ENCODE measurements around the gene UNC5CL.
A peak's percentile ranks its signal among the peaks of the same experiment; 100 is the strongest.

Gene UNC5CL

GRCh38 chr6:40998661-40999060, 40.4 kb downstream of the UNC5CL start:
- DNase-seq, result no peak

DNA sequence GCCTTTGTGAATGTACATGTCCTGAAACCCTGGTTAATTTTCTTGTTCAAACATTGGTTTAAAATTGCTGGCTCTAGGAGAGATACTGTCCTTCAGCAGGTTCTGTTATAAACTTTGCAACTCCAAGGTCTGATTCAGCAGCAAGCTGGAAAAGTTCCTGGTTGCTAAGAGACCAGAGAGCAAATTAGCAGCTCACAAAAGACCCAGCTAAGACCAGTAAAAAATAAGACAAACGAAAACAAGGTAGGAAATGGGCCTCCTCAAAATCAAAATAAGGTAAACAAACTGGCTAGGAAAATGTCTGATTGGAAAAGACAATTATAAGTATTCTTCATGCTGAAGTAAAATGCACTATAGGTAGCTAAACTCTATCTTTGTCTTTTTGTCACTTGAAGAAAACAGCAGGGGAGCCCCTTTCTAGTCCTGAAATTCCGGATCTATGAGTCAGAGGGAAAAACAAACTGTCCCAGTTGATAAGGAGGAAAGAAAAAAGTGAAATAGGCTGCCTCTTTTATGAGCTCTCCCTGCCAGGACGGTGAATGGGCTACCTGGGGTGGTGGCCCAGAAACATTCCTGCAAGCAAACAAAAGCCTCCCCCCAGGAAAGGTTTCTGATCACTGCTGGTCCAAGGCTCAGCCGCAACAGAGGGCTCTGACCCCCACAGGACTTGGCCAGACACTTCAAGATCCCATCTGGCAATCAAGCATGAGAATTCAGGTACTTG, 41.6 kb downstream of the UNC5CL start:
- peak; percentile 71 for DNase-seq

GRCh38 chr6:40996591-40997233, 42.3 kb downstream of the UNC5CL start:
- DNase-seq, result no peak

DNA sequence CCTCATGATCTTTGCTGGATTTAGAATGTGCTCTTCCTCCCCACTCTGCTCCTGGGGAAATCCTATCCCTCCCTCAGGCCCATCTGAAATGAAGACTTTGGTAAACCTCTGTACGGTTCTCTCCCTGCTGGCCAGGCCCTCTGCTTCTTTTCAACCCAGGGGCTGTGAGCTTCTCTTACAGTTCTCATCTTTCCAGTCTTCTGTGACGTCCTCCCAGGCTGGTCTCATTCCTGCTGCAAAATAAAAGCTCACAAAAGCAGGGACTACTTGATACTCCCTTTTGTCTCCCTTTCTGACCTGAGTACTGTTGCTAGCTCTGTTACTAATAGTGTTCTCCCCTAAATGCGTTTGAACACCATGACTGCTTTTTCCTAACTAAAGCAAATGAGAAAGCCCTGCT, 46.3 kb downstream of the UNC5CL start:
- no peak for DNase-seq

DNA sequence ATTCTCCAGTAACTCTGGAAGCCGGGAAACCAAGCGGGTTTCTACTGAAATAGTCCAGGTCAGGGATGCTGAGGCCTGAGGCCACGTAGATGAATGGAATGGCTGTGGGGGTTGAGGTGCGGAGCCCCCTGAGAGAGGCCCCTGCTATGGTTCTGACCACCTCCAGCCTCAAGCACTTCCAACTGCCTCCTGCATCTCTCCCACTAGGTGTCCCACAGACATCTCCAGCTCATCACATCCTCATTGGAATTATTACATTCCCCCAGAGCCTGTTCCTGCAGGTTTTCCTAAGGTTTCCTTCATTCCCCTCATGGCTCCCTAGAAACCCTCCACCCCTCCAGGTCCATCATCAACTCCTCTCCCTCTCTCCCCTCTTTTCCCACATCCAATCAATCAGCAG, 48.7 kb downstream of the UNC5CL start:
- DNase-seq, result no peak

- DNase-seq, result no peak
These were observed 49.5 kb downstream of the UNC5CL start for GRCh38 chr6:40989204-40990169.

DNA sequence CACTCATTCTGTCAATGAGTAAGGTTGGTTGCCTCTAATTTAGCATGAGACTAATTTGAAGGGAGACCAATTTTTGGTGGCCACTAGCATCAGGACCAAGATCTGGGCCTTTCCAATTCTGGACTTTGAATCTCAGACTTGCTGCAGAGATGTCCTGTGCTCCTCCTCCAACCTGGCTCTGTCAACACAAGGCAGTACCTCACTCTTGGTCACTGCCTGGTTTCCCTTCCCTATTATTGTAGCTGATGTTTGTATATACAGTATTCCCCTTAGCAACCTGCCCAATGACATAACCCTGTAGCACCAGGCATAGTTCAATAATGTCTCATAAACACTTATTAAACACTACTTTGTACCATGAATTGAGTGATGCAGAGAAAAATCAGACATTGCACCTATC, 50.4 kb downstream of the UNC5CL start:
- DNase-seq, result no peak

DNA sequence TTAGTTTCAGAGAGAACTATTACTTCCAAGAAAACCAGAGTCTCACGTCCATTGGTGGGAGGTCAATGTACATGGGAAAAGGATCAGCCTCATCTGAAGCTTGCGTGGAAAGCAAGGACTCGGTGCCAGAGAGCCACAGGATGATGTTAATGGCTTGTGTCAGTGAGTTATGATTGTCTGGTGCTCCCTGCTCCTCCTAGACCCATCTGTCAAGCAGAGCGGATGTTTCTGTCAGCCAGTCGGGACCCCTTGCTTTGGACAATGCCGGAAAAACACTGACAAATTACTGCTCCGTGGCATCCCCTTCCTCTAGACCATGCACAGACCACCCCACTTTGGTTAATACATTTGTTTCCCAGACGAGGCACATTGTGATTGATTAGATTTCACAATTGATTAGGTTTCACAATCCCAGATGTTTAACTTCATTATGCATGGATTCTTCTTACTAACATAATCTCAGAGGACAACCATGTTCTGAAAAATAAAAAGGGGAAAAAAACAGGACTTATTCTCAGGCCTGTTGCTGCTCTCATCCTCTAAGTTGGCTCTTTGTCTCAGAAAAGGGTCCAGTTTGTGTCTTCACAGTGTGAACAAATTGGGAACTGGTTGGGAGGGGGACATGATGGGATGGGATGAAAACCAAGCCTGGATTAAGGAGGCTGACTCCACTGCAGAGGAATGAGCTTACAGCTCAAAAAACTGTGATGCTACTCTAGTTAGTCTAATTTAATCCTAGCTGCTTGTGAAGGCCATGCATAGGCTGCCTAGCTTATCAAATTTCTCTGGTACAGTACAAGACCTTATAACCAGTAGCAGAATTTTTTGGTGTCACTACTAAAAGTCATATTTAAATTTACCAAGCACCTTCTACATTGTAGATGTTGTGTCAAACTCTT, 51.9 kb downstream of the UNC5CL start:
- no peak for DNase-seq

- no peak for DNase-seq
These were observed 52.7 kb downstream of the UNC5CL start for GRCh38 chr6:40986364-40986763.

GRCh38 chr6:40983752-40984151, 55.3 kb downstream of the UNC5CL start:
- DNase-seq, result no peak

GRCh38 chr6:40982917-40983316, 56.1 kb downstream of the UNC5CL start:
- no peak for DNase-seq

GRCh38 chr6:40978687-40979289, 60.2 kb downstream of the UNC5CL start:
- no peak for DNase-seq

- no peak for DNase-seq
These were observed 61.3 kb downstream of the UNC5CL start for GRCh38 chr6:40977695-40978094.

- no peak for DNase-seq
These were observed 61.9 kb downstream of the UNC5CL start for GRCh38 chr6:40977085-40977484.

Measured in NCI-H748 treated with DMSO at 0.1 percent for 48 hours (cell line).